Left lobe of liver (tissue), 2 donors: ENCODE measurements around the gene CTR9. TPM values are rescaled to one million over a fixed set of nuclear protein-coding genes. Genes with fewer than 3 reads are reported as not detected.

Experiments used
- ATAC-seq: fragments of 200-7000 bp; cut with Tn5 transposase; one replicate; pipeline ENCODE4 v1.9.1; 2020; ENCODE audit warnings: mild to moderate bottlenecking, moderate library complexity
- DNase-seq: peaks from one replicate; pipeline ENCODE4 v3.0.0-alpha.2; 2020; ENCODE audit warnings: low spot score
- total RNA-seq: library from RNA; stranded (reverse); gene quantifications from one replicate; pipeline ENCODE4 v1.2.1, GENCODE V29; 2021
- donor health status: DM: no; HTN: no; CAD: no; lungs with moderate emphysema.
- donor health status: DM: no; HTN: yes; CAD: no.

Gene CTR9
- 16.1 TPM for total RNA-seq

- DNase-seq (peak; percentile 96), ATAC-seq (peak; percentile 97)
Observed at GRCh38 chr11:10750838-10751580, at the start of gene CTR9. Gene CTR9, plus strand, starts transcription at chr11:10751246. Its CDS starts 167 bp downstream, at chr11:10751413.

- ATAC-seq (no peak), DNase-seq (no peak)
Observed at GRCh38 chr11:10701982-10702381, 49.1 kb upstream of the CTR9 start.

GRCh38 chr11:10708131-10708530 is 42.9 kb upstream of the CTR9 start:
- DNase-seq: no peak
- no peak for ATAC-seq

GRCh38 chr11:10709299-10710086 is 41.6 kb upstream of the CTR9 start:
- ATAC-seq: no peak

DNA sequence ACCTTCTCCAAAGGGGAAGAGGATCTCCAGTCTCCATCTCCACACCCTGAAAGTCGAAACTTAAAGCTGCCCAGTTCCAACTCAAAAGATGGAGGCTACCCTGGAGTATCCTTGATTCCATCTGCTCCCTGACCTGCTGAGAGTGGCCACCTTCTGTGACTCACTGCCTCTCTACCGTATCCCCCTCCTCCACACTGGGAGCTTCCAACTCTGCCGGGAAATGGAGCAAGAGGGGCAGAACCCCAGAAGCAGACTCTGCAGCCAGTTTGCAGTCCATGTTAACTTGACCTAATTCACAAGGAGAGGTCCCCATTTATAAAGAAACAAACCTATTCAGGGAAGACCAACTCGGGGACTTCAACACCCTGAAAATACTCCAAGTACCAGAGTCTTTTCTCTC is 35.5 kb upstream of the CTR9 start:
- DNase-seq: no peak
- ATAC-seq: no peak

More at GRCh38 chr11:10709299-10710086, 41.6 kb upstream of the CTR9 start:
- DNase-seq: no peak

- no peak for ATAC-seq
- no peak for DNase-seq
Observed at GRCh38 chr11:10716122-10716521, 34.9 kb upstream of the CTR9 start.

DNA sequence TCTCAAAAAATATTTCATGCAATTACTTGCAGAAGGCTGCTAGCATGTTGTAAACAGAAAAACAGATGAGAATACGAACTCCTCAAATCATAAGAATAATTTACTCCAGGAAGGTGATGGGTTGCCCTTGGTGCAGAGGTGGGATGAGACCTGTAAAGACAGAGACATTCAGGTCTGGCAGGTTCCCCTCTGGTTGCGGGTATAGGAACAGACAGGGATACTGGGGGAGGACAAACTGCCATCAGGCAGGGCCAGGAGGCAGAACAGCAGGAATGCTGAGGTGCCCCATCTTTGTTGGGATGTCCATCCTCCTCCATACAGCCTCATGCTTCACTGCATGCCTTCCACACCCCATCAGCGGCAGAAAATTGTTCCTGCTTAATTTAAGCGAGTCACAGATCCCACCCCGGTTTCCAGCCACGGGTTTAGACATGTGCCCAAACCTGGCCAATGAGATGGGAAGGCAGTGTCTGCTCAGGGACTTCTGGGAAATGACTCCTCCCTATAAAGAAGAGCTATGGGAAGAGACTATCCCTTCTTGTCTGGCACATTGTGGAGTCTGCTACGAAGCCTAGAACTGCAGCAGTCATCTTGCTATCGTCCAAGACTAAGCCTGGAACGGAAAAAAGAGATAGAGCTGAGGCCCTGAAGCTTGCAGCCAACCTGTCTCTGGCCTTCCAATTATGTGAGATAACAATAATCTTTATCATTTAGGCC is 34.3 kb upstream of the CTR9 start:
- DNase-seq: no peak

GRCh38 chr11:10719616-10720015 is 31.4 kb upstream of the CTR9 start:
- no peak for DNase-seq
- ATAC-seq: no peak

More for the DNA sequence above, 34.3 kb upstream of the CTR9 start:
- no peak for ATAC-seq

DNA sequence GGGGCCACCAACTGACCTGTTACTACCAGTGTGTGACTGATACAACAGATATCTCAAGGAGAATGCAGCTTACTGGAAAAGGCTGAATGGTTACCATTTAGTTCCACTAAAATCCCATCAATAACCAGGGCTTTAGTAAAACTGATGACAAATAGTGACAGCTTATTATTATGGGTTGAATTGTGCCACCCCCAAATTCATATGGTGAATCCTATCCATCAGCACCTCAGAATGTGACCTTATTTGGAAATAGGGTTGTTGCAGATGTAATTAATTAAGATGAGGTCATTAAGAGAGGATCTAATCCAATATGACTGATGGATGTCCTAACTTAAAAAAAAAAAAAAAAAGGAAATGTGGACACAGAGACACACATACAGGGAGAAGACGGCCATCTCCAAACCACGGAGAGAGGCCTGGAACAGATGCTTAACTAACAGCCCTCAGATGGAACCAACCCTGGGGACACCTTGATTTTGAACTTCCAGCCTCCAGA is 30.1 kb upstream of the CTR9 start:
- ATAC-seq: no peak
- DNase-seq: no peak

- ATAC-seq (no peak), DNase-seq (no peak)
Observed at GRCh38 chr11:10722307-10722706, 28.7 kb upstream of the CTR9 start.

DNA sequence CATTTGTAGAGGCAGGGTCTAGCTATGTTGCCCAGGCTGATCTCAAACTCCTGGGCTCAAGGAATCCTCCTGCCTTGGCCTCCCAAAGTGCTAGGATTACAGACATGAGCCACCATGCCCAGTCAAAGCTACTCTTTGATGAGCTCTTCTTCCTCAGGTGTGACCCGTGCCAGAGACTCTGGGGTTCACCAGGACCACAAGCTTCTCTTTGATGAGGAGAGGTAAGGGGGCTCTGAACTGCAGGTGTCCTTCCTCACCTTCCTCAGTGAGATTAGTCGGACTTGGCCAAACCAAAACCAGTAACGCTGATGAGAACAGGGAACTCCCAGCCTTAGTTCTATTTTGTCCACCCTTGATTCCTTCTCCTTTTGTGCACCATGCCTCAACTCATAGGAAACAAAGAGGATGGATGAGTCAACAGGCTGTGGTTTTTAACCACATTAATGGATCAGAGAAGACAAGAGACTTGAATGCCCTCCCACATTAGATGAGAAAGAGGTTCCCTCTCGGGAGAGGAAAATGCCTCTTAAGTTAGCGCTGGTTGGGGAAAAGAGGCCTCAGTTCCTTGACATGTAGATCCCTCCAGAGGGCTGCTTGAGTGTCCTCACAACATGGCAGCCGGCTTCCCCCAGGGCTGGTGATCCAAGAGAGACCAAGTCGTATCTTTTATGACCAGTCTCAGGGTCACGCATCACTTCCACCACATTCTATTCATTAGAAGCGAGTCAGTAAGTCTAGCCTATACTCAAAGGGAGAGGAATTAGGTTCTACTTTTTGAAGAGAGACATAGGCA is 25.7 kb upstream of the CTR9 start:
- ATAC-seq (no peak), DNase-seq (no peak)

DNA sequence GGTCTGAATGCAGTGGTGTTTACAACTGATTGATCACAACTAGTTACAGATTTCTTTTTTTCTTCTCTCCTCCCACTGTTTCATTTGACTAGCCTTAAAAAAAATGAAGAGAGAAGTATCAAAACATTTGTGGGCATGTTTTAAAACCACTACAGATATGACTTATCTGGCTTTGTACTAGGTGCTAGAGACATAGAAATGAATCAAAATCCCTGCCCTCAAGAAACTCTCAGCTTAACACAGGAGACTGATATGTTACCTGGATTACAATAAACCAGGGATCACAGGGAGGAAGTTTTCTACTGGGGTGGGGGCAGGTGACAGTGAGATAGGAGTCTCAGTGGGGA is 25.2 kb upstream of the CTR9 start:
- no peak for ATAC-seq
- DNase-seq: no peak

GRCh38 chr11:10727146-10727851 is 23.7 kb upstream of the CTR9 start:
- no peak for DNase-seq

GRCh38 chr11:10728154-10728553 is 22.9 kb upstream of the CTR9 start:
- DNase-seq: no peak
- no peak for ATAC-seq

More at GRCh38 chr11:10727146-10727851, 23.7 kb upstream of the CTR9 start:
- ATAC-seq: no peak

- ATAC-seq (no peak), DNase-seq (no peak)
Observed at GRCh38 chr11:10728789-10729472, 22.1 kb upstream of the CTR9 start.

GRCh38 chr11:10730151-10730550 is 20.9 kb upstream of the CTR9 start:
- DNase-seq (no peak), ATAC-seq (no peak)

DNA sequence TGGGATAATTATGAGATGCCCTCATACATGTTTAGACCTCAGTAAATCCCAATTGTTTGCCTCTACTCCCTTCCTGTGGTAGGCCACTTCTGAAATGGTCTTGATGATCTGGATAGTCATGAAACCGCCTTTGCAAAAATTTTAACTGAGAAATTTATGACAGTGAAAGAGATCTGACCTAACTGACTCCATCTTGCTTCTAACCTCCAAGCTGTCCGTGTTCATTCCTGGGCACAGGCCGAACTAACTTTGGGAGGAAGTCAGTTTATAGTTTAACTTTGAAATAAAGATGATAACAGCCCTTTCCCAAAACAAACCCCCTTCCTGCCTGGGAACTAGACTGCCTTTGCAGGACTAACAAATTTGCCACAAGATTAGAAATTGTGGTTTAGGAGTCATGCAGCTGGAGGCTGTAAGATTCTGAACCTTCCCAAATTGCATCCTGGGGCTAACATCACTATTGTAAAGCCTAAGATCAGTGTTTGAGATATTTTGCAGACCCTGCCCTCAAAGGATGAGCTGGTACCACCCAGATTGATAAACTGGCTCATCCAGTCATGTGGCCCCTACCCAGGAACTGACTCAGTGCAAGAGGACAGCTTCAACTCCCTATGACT is 19.9 kb upstream of the CTR9 start:
- DNase-seq (no peak), ATAC-seq (no peak)

DNA sequence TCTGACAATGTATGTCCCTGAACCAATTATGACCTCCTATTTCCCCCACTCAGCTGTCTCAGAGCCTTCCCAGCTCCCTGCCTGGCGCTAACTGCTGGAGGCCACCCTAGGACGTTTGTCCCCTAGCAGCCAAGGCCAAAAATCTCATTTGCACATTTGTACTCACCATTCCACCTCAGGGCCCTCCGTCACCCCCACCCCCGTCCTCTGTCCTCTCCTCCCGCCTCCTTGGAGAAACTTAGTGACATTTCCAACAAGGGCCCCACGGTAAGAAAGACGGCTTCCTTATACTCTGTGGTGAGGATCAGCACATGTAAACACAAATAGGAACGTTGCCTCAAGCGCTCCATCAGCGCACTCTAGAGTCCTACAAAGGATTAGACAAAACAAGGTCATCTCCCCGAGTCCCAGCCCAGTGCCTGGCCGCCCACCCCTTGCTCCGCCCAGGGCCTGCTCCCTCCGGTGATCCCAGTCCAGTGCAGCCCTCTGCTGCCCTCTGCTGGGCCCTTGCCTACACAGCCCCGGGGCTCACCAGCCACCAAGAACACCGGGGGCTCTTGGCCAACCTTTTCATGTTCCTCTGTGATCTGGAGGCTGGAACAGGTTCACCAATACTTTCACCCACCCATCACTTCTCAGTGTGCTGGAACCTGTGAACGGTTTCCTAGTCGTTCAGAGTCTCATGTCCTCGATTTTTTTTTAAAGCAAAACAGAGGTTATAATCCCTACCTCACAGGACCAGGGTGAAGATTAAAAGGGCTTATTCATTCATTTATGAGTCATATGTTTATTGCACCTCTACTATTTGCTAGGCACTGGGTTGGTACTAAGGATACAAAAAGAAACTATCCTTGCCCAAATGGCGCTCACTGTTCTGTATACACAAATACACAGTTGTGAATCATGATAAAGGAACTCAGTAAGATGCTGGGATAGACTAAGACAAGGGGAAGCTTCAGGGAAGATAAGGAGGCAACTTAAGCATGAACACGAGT is 15.3 kb upstream of the CTR9 start:
- ATAC-seq: peak; percentile 100
- DNase-seq: peak; percentile 89
